SKM-1 (cell line): Measurements from ENCODE around the gene ZNF419.

Experiments
- DNase-seq: peaks from one replicate; lab custom pipeline; 2025; ENCODE audit not compliant: unreplicated experiment; lab: John Stamatoyannopoulos, UW

The ZNF419 gene

DNA sequence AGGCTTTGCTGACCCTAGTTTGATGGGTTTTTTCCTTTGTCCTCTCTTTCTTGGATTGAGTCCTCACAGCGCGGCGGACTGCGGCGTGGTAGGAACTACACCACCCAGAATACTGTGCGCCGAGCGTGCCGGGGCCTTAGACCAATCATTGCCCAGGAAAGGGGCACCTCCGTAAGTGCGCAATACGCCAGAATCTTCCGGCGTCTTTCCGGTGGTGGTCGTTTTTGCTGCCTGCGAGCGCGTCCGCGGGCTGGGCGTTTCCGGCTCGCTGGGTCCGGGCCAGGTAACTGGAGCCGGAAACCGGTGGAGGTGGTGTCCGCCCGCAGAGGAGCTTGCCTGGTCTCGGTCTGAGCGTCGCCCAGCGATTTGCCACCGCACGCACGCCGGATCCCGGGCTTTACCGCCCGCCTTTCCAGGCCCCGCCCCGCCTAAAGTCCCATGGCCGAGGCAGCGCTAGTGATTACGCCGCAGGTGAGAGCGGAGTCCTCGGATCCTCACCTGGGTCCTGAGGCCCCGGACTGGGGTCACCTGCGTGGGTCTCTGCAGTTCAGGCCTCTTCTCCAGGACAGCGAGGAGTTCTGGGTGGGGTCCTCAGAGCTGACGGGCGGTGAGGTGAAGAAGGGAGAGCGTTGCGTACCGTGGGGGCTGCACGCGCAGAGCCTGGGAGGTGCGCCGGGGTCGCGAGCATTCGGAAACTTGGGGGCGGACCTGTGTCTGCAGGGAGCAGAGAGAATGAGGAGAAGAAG, 39.8 kb downstream of the ZNF419 start, which contains the start of gene ZNF549:
TSS of gene ZNF549 (plus strand) at position 221 of the 746 bp plus-strand sequence. CDS start at position 439, 218 bp downstream.
- DNase-seq = peak; percentile 28

DNA sequence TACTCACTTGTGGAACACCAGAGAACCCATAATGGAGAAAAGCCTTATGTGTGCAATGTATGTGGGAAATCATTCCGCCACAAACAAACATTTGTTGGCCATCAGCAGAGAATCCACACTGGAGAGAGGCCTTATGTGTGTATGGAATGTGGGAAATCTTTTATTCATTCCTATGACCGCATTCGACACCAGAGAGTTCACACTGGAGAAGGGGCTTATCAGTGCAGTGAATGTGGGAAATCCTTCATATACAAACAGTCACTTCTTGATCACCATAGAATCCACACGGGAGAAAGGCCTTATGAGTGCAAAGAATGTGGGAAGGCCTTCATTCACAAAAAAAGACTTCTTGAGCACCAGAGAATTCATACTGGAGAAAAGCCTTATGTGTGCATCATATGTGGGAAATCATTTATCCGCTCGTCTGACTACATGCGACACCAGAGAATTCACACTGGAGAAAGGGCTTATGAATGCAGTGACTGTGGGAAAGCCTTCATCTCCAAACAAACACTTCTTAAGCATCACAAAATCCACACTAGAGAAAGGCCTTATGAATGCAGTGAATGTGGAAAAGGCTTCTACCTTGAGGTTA, 50.5 kb downstream of the ZNF419 start:
- no peak for DNase-seq
